SW 1271 (cell line): ENCODE measurements around the gene TBCD.

Experiments used
- DNase-seq, 2 experiments: peaks; one replicate each; lab custom pipeline; 2025; lab: John Stamatoyannopoulos, UW

Gene TBCD

DNA sequence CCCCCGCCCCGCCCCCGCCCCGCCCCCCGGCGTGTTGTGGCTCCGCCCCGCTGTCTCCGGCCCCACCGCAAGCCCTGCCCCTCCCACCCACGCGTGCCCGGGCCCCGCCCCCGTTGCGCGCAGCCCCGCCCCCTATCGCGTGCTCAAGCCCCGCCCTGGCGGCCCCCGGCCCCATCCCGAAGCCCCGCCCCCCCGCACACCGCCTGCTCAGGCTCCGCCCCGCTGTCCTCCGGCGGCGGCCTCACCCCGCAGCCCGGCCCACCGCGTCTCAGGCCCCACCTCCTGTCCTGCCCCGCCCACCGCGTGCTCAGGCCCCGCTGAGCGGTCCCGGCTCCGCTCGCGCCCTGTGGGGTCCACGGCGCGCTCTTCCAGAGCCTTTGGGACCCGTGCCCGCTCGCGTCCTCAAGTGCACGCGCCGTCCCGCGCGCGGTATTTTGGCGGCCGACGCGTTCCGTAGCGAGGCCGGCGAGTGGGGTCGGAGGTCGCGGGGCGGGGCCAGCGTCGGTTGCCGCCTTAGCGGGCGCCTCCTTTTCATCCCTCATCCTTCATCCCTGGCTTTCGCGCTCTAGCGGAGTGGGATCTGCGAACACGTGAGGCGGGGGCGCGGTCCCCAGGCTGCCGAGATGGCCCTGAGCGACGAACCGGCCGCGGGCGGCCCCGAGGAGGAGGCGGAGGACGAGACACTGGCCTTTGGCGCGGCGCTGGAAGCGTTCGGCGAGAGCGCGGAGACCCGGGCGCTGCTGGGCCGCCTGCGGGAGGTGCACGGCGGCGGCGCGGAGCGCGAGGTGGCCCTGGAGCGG, at the start of gene TBCD:
TBCD (plus strand) TSS at position 495 of the 800 bp plus-strand sequence; CDS start at position 624, 129 bp downstream.
- peak; percentile 64 to 80 for DNase-seq

DNA sequence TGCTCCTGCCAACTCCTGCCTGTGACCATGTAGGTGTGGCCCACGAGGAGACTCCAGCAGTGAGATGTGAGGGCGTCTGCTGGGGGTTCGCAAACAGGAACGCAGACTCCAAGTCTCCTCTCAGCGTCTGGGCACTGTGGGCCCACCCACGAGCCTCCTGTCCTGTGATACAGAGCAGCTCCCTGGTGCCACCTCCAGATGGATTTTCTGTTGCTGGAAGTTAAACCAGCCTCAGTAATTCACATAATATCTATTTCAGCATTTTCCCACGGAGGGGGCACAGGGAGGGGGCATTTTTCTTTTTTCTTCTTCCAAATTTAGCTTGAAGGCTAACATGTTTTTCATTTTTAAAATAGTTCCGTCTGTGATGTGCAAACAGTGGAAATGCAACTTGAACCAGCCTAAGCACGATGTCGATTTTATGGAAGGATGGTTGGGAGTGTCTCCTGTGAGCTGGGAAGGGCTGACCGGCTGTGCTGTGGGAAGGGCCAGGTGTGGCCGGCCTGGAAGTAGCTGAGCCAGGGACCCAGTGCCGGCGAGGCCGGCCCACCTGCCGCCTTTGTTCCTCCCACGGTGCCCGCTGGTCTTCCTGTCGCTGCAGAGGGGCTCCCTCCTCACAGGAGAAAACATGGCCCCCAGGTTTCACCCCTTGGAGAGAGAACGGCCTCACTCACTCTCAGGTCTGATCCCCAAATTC, 49.5 kb upstream of the TBCD start:
- DNase-seq = no peak

DNA sequence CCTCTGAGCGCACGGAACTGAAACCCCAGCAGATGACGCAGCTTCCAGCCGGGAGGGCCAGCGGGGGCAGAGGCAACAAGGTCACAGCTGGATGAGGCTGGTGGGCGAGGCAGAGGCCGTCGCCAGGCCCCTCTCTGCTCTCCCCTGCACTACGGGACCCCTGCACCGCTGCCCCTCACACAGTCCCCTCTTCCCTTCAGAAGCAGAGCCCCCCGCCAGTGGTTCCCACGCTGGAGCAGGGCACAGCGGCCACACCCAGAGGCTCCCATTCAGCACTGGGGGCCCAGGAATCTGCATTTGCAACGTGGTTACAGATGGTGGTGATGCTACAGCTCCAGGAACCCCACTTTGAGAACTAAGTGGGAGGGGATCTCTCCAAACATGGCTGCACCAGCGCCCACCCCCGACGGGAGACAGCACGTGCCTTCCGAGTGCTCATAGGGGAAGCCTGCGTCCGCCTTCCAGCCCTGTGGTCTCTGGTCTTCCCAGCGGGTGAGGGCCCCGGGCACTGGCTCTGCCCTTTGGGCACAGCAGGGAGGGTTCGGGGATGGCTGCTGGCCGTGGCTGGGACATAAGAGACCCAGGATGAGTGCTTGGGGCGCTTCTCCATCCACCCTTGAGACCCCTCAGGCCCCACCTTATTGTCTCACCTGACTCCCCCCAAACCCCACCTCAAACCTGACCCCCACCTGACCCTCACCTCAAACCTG, 48.7 kb upstream of the TBCD start:
- DNase-seq = no peak

- no peak for DNase-seq
These were observed 47.7 kb upstream of the TBCD start for GRCh38 chr17:82703935-82704865.

DNA sequence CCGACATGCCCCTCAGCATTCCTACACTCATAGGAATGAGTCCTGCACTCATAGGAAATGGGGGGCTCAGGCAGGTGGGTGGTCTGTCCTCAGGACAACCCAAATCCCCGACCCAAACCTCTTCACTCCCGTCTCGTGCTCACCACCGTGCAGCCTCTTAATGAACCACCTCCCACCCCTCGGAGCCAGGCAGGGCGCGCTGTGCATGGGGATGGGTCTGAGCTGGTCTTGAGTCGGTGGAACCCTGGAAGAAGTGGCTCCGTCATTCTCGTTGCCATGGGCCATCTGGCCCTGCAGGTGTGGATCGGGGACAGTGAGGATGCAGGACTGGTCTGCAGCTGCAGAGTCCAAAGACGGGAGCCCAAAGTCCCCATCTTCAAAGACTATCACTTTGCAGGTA, 47.0 kb upstream of the TBCD start:
- DNase-seq = no peak

DNA sequence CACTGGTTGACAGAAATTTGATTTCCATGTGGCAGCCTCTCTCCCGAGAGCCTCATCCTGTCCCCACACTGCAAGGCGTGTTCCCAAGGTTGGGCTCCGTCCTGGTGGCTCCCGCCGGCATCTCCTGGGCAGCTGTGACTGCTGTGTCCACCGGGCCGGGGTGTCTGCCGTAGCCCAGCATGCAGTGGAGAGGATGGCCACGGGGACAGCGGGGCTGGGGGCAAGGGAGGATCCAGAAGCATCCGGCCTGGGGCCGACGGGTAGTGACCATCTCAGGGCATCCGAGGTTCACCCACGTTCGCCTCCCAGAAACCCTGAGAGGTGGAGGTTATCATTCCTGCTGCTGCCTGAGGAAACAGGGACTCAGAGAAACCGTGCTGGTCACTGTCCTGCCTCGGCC, 46.1 kb upstream of the TBCD start:
- no peak for DNase-seq

DNA sequence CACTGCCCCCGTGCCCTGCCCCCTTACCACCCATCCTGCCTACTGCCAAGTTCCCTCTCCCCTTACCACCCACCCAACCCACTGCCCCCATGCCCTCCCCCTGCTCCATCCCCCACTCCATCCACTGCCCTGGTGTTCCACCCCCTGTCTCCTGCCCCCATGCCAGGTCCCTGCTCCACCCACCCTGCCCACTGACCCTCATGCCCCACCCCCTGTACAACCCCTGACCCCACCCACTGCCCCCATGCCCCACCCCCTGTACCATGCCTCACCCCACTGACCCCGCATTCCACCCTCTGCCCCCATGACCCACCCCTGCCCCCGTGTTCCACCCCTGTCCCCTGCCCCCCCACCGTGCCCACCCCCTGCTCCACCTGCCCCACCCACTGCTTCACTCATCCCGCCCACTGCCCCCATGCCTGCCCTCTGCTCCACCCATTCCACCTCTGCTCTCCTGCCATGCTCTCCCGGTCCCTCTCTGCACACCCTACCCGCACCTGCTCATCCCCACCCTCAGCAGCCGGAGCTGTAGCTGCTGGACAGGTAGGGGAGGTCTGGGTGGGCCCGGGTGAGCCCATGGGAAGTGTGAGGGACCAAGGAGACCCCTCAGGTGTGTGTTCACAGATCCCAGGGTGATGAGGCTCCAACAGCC, 42.7 kb upstream of the TBCD start:
- DNase-seq = no peak

- DNase-seq = no peak
These were observed 42.0 kb upstream of the TBCD start for GRCh38 chr17:82709676-82710498.

DNA sequence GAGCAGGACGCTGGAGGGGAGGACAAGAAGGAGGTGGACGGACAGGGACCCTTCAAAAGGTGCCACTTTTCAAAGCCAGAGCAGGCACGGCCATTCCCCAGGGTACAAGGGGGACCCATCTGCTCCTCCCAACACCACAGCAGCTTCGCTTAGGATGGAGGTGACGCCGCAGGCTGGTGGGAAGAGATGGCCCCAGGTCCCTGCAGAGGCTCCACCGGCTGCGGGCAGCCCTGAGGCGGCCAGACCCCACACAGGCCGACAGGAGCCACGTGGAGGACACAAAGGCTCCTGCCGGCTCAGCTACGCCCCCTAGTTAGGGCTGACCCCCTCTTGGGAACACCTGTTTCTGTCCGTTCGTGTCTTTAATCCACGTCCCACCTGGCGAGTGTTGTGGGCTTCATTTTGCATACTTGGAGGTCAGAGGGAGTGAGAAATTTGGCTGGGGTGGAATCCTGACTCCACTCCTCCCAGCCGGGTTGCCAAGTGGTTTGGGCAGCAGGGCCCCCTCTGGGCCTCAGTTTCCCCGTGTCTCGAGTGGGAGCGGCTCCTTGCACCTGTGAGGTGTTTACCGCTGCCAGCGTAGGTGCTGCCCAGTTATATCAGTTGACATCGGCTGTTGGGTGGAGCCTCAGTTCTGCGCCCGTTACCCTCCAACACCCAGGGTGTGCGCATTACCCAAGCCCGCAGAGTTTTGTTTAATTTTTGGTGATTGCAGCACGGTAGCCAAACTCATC, 41.2 kb upstream of the TBCD start:
- DNase-seq = no peak

DNA sequence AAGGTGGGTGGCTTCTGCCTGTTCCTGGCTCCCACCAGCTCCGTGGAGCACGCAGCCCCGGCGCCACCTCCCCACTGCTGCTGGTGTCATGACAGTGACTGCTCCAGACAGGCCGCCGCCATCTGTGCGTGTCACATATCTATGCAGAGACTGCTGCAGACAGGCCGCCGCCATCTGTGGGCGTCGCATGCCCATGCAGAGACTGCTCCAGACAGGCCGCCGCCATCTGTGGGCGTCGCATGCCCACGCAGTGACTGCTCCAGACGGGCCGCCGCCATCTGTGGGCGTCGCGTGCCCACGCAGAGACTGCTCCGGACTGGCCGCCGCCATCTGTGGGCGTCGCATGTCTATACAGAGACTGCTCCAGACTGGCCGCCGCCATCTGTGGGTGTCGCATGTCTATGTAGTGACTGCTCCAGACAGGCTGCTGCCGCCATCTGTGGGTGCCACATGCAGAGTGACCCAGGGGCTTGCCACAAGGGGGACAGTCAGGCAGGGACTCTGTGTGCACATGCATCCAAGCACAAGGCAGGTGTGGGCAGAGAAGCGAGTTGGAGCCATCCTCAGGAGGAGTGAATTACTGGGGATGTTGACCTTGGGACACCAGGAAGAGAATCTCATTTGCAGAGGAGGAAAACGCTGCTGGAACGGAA, 38.7 kb upstream of the TBCD start:
- DNase-seq = no peak

- peak; percentile 51 to 82 for DNase-seq
These were observed 35.5 kb upstream of the TBCD start, which contains the start of gene FN3KRP for GRCh38 chr17:82716203-82717010. Gene FN3KRP (plus strand): TSS chr17:82716706. CDS start chr17:82716756, 50 bp downstream.

GRCh38 chr17:82718986-82719685, 32.7 kb upstream of the TBCD start:
- no peak for DNase-seq

- DNase-seq = no peak
These were observed 31.7 kb upstream of the TBCD start for GRCh38 chr17:82720204-82720603.

GRCh38 chr17:82722341-82723013, 29.4 kb upstream of the TBCD start:
- DNase-seq = no peak

- DNase-seq = no peak
These were observed 28.6 kb upstream of the TBCD start for GRCh38 chr17:82723169-82723807.

- no peak for DNase-seq
These were observed 25.4 kb upstream of the TBCD start for GRCh38 chr17:82726427-82726826.
